Stomach (tissue), 9 donors: Measurements from ENCODE around the gene OFD1. TPM values are rescaled to one million over a fixed set of nuclear protein-coding genes. Genes with fewer than 3 reads are reported as not detected.

Source experiments
- DNase-seq, 2 donors: peaks; one replicate each; pipeline versions ENCODE4 v3.0.0 to v3.0.0-alpha.2; 2013 to 2019
- H3K27ac ChIP-seq, 5 donors: fragments of 200-600 bp in 4 of 5; sonication (generic) in 4 of 5; one replicate each; pipeline ENCODE4 v1.5.1; 2013 to 2019; ENCODE audit warnings: mild to moderate bottlenecking in 1 of 5, moderate library complexity in 1 of 5
- H3K27me3 ChIP-seq, 3 donors: fragments of 200-600 bp; sonication (generic); one replicate each; pipeline ENCODE4 v1.5.1; 2017 to 2019; ENCODE audit warnings: mixed run types in 1 of 3
- H3K36me3 ChIP-seq, 4 donors: fragments of 200-600 bp; sonication (generic); 1 replicate in 3 of 4; 2 replicates in 1 of 4; pipeline ENCODE4 v1.5.1; 2016 to 2019
- H3K4me1 ChIP-seq, 4 donors: fragments of 200-600 bp; sonication (generic); one replicate each; pipeline ENCODE4 v1.5.1; 2016 to 2019
- H3K4me3 ChIP-seq, 4 donors: fragments of 200-600 bp; sonication (generic) in 3 of 4; one replicate each; pipeline ENCODE4 v1.5.1; 2016 to 2019; ENCODE audit warnings: mild to moderate bottlenecking in 1 of 4
- H3K9me3 ChIP-seq, 4 donors: fragments of 200-600 bp; sonication (generic); one replicate each; pipeline ENCODE4 v1.5.1; 2016 to 2019
- EP300 ChIP-seq: sonication (generic); formaldehyde crosslinking; IDR thresholded peaks from one replicate; pipeline ENCODE4 v1.6.1; 2017; ENCODE audit warnings: antibody characterized with exemption
- POLR2A ChIP-seq, 4 donors: fragments of 450-650 bp; IDR thresholded peaks; one replicate each; pipeline ENCODE4 v1.6.1; 2016; ENCODE audit warnings: antibody characterized with exemption in 4 of 4, control low read depth in 2 of 4, mild to moderate bottlenecking in 1 of 4, moderate library complexity in 1 of 4
- WGBS, 5 donors: extraction: QIAGEN DNeasy Blood & Tissue Kit in 3 of 5; methylation state at CpG; one replicate each; pipeline versions ENCODE4 v1.1.5 to v1.1.7; 2013 to 2018; 5-methylcytosine and 5-hydroxymethylcytosine counted together
- intact Hi-C: fragments of 100-400 bp; cut with DNase I; formaldehyde crosslinking; loops from one replicate; pipeline ENCODE4 v1.15.1; 2023; ENCODE audit warnings: low total_unique reads
- polyA plus RNA-seq, 3 donors: library from polyadenylated mRNA; stranded (reverse); fragments of 200-250 nt; gene quantifications; one replicate each; pipeline ENCODE4 v1.2.3, GENCODE V29; 2013
- total RNA-seq, 5 donors: library from RNA; depleted of rRNA; stranded (reverse); fragments of >200 nt; gene quantifications; one replicate each; pipeline versions ENCODE4 v1.1.0 to v1.2.3, GENCODE V29; 2014 to 2016
- TF ChIP-seq, protein P1 (sequence below), 7 experiments: fragments of 450-650 bp in 4 of 7; fragments of 200-600 bp in 3 of 7; sonication (generic) in 3 of 7; IDR thresholded peaks; one replicate each; pipeline ENCODE4 v1.5.1; 2016 to 2019; ENCODE audit warnings: antibody characterized with exemption in 7 of 7, control low read depth in 2 of 7, mild to moderate bottlenecking in 1 of 7
- donor health status: healthy with polysubstance abuse.
- donor health status: Bipolar disorder and iron deficiency.
- donor health status: healthy.

Gene OFD1
- total and polyA plus RNA-seq, 8 donors, result 15.6 to 144 (median 49.5) TPM

DNA sequence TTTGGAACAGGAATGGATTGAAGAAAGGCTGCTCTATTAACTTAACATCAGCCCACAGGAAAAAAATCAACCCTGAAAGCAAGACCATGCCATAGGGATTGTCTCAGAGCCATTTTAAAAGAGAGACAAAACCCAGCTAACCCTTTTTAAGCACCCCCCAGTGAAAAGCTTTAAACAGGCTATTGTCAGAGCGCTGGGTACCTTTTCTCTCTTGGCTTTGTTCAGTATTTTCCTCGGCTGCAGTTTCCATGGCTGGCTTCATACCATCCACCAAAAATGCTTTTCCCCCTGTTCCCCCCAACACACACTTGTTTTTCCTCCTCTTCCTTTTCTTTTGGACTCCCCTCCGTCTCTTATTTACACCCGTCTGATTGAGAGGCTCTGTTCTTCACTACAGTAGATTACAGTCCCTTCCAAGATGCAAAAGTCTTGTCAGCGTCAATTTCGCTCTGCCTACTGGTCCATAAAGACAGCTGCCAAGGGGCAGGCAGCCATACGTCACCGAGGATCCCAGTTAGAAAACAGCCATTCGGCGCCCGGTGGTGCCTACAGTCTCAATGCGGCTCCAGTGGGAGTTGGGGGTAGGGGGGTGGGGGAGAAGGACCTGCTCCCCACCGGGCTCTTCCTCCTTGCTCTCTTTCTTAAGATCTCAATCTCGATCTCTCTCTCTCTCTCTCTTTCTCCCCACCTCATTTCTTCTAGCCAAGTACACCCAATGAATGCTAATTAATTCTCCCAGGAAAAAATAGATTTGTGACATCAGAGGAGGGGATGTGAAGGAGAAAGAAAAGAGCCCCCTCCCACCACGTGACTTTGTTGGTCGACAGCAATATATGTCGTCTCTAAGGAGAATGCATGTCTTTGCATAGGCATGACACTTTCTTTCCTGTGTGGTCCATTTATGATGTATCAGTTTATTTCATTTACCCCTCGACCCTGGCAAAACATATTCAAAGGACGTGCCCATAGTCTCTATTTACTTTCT is 82.4 kb downstream of the OFD1 start, which contains the start of gene GPM6B:
Gene GPM6B, minus strand, starts transcription at position 451 of the 985 bp plus-strand sequence. Its CDS starts 189 bp downstream, at position 262.
- no peak within 1 kb of the TSS for H3K27ac ChIP-seq
- 21 to 49% (median 38%) methylated on average over 19 of the region's 19 CpGs for WGBS, 5 donors
- peaks cover 0 to 21% (median 0%) of the 10 kb centered on the region in 3 donors for H3K27me3 ChIP-seq
- H3K36me3 ChIP-seq, result no peaks in the 10 kb centered on the region
- no peaks in the 10 kb centered on the region for H3K4me1 ChIP-seq
- no peaks in the 10 kb centered on the region for H3K9me3 ChIP-seq
- peak in 1 of 2 donors; percentile 13 for DNase-seq
- intact Hi-C loops, result no loop called here
- TF ChIP-seq, protein P1, sequence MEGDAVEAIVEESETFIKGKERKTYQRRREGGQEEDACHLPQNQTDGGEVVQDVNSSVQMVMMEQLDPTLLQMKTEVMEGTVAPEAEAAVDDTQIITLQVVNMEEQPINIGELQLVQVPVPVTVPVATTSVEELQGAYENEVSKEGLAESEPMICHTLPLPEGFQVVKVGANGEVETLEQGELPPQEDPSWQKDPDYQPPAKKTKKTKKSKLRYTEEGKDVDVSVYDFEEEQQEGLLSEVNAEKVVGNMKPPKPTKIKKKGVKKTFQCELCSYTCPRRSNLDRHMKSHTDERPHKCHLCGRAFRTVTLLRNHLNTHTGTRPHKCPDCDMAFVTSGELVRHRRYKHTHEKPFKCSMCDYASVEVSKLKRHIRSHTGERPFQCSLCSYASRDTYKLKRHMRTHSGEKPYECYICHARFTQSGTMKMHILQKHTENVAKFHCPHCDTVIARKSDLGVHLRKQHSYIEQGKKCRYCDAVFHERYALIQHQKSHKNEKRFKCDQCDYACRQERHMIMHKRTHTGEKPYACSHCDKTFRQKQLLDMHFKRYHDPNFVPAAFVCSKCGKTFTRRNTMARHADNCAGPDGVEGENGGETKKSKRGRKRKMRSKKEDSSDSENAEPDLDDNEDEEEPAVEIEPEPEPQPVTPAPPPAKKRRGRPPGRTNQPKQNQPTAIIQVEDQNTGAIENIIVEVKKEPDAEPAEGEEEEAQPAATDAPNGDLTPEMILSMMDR (IDR thresholded peaks at IDR 0.05), result no peak
- TF ChIP-seq EP300, result no peak
- no peak for TF ChIP-seq POLR2A (IDR thresholded peaks at IDR 0.05)
- H3K4me3 ChIP-seq, result no peak within 1 kb of the TSS

Other genes with a start within 250 kb of the OFD1 start
- 1 to 10 TPM in 1 of 5 donors, not detected in 4; 6.4 TPM for gene EGFL6, start 165.1 kb upstream of the OFD1 start, total RNA-seq
- 1 to 10 TPM in 2 of 3 donors, under 1 TPM in 1; 0.92 to 2.7 (median 2.4) TPM for gene EGFL6, start 165.1 kb upstream of the OFD1 start, polyA plus RNA-seq
- gene TCEANC, start 81.6 kb upstream of the OFD1 start, total RNA-seq, result 10 to 100 TPM in 2 of 5 donors, 1 to 10 TPM in 3; 3.2 to 25.7 (median 5.9) TPM
- gene TCEANC, start 81.6 kb upstream of the OFD1 start, polyA plus RNA-seq, result 1 to 10 TPM; 1.2 to 3.8 (median 1.2) TPM
- 10 to 100 TPM in 3 of 5 donors, 1 to 10 TPM in 2; 2.6 to 55.1 (median 10.4) TPM for gene RAB9A, start 45.6 kb upstream of the OFD1 start, total RNA-seq
- 10 to 100 TPM; 12.4 to 33.6 (median 26.6) TPM for gene RAB9A, start 45.6 kb upstream of the OFD1 start, polyA plus RNA-seq
- 10 to 100 TPM in 4 of 5 donors, 1 to 10 TPM in 1; 9.0 to 37.9 (median 16.5) TPM for gene TRAPPC2, start 128 bp upstream of the OFD1 start, total RNA-seq
- gene TRAPPC2, start 128 bp upstream of the OFD1 start, polyA plus RNA-seq, result 10 to 100 TPM in 1 of 3 donors, 1 to 10 TPM in 2; 5.7 to 12.5 (median 7.3) TPM
- gene GPM6B, start 82.3 kb downstream of the OFD1 start, total RNA-seq, result 10 to 100 TPM in 4 of 5 donors, under 1 TPM in 1; 0.29 to 67.9 (median 11.2) TPM
- 1 to 10 TPM; 1.1 to 5.8 (median 3.1) TPM for gene GPM6B, start 82.3 kb downstream of the OFD1 start, polyA plus RNA-seq